Left ventricle myocardium superior (tissue), 1 donor: ENCODE measurements around the gene UCHL5. TPM values are rescaled to one million over a fixed set of nuclear protein-coding genes. Genes with fewer than 3 reads are reported as not detected.
A peak's percentile ranks its signal among the peaks of the same experiment; 100 is the strongest.

ENCODE experiments used
- ATAC-seq: fragments of 200-7000 bp; cut with Tn5 transposase; one replicate; pipeline ENCODE4 v1.9.1; 2020; ENCODE audit warnings: mild to moderate bottlenecking, moderate library complexity
- DNase-seq: peaks from one replicate; pipeline ENCODE4 v3.0.0-alpha.2; 2020
- intact Hi-C: fragments of 100-400 bp; cut with micrococcal nuclease; formaldehyde crosslinking; loops from one replicate; pipeline ENCODE4 v1.11.0; 2022
- long read RNA-seq: library from polyadenylated mRNA; unstranded; transcript quantifications from one replicate; pipeline ENCODE4 v2.0.0, GENCODE V29; 2021
- total RNA-seq: library from RNA; stranded (reverse); fragmentation: NEBNext Ultra II Directional; extraction: Animal tissue kit (Norgen Biotek cat#: 25700); gene quantifications from one replicate; pipeline ENCODE4 v1.2.1, GENCODE V29; 2021
- donor health status: DM: no; HTN: yes; CAD: no; lungs with severe emphysema.

The UCHL5 gene, protein sequence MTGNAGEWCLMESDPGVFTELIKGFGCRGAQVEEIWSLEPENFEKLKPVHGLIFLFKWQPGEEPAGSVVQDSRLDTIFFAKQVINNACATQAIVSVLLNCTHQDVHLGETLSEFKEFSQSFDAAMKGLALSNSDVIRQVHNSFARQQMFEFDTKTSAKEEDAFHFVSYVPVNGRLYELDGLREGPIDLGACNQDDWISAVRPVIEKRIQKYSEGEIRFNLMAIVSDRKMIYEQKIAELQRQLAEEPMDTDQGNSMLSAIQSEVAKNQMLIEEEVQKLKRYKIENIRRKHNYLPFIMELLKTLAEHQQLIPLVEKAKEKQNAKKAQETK
- 45.3 TPM for total RNA-seq
- long read RNA-seq, full-length matches to known transcripts, result 109 of 128 reads
- long read RNA-seq, partial matches to known transcripts, result 2 of 128 reads
- long read RNA-seq, other reads (novel, unspliced or antisense), result 17 of 128 reads

- intact Hi-C loops, result no loop called here
- peak; percentile 98 for ATAC-seq
- DNase-seq, result peak; percentile 96
Measured at GRCh38 chr1:193059282-193060114, at the start of gene UCHL5, which contains the start of gene RO60. Gene UCHL5 (minus strand): TSS chr1:193059360. CDS start chr1:193059260, 100 bp downstream. Gene RO60 (plus strand): TSS chr1:193059612. CDS start chr1:193069055, 9,443 bp downstream.

GRCh38 chr1:193108471-193108870 is 49.3 kb upstream of the UCHL5 start:
- intact Hi-C loops, result no loop called here

GRCh38 chr1:193105821-193106177 is 46.6 kb upstream of the UCHL5 start:
- intact Hi-C loops, result no loop called here
- ATAC-seq, result no peak
- DNase-seq, result no peak

More at GRCh38 chr1:193108471-193108870, 49.3 kb upstream of the UCHL5 start:
- ATAC-seq, result no peak
- no peak for DNase-seq

- intact Hi-C loops, result no loop called here
- ATAC-seq (peak; percentile 98), DNase-seq (peak; percentile 93)
Measured at GRCh38 chr1:193104907-193105820, 46.0 kb upstream of the UCHL5 start, which contains the start of gene GLRX2. Gene GLRX2 (minus strand): TSS chr1:193105414. CDS start chr1:193105382, 32 bp downstream.

- ATAC-seq, result peak; percentile 64
- intact Hi-C loops, result no loop called here
Measured at GRCh38 chr1:193104502-193104906, 45.3 kb upstream of the UCHL5 start.

GRCh38 chr1:193103759-193104501 is 44.8 kb upstream of the UCHL5 start:
- intact Hi-C loops, result no loop called here
- DNase-seq (no peak), ATAC-seq (no peak)

More at GRCh38 chr1:193104502-193104906, 45.3 kb upstream of the UCHL5 start:
- peak; percentile 69 for DNase-seq

GRCh38 chr1:193102662-193103061 is 43.5 kb upstream of the UCHL5 start:
- ATAC-seq (no peak), DNase-seq (no peak)
- intact Hi-C loops, result no loop called here

GRCh38 chr1:193094112-193094511 is 35.0 kb upstream of the UCHL5 start:
- intact Hi-C loops, result no loop called here
- DNase-seq (no peak), ATAC-seq (no peak)

GRCh38 chr1:193090865-193091264 is 31.7 kb upstream of the UCHL5 start:
- no peak for ATAC-seq
- no peak for DNase-seq
- intact Hi-C loops, result no loop called here

DNA sequence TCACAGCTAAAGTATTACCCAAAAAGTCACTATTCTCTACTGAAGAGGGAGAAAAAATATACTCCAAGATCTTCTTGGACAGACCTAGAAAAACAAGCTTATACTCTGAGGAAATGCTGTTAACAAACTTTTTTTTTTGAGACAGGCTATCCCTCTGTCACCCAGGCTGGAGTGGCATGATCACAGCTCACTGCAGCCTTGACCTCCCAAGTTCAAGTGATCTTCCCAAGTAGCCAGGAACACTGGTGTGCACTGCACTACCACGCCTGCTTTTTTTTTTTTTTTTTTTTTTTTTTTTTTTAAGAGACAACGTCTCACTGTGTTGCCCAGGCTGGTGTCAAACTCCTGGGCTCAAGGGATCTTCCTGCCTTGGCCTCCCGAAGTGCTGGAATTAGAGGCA is 28.7 kb upstream of the UCHL5 start:
- intact Hi-C loops, result no loop called here
- ATAC-seq, result peak; percentile 54
- no peak for DNase-seq

DNA sequence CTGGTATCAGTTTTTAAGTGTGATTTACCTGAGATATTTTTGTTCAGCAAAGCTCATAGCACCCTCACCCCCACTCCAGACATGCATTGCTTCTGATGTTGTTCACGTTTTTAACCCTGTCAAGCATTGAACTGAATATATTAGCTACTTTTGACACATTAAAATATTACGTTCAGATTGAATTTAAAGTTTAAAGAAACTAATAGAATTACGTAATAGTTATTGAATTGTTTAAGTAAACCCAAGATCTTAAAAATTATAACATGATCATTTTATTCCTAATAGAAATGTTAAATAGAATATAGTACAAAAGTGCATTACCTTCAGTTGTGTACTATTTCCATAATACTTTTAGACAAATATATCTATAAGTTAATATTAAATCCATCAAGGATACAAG is 27.2 kb upstream of the UCHL5 start:
- intact Hi-C loops, result no loop called here
- no peak for DNase-seq
- ATAC-seq, result no peak

- intact Hi-C loops, result no loop called here
- DNase-seq (no peak), ATAC-seq (no peak)
Measured at GRCh38 chr1:193085263-193085662, 26.1 kb upstream of the UCHL5 start.

DNA sequence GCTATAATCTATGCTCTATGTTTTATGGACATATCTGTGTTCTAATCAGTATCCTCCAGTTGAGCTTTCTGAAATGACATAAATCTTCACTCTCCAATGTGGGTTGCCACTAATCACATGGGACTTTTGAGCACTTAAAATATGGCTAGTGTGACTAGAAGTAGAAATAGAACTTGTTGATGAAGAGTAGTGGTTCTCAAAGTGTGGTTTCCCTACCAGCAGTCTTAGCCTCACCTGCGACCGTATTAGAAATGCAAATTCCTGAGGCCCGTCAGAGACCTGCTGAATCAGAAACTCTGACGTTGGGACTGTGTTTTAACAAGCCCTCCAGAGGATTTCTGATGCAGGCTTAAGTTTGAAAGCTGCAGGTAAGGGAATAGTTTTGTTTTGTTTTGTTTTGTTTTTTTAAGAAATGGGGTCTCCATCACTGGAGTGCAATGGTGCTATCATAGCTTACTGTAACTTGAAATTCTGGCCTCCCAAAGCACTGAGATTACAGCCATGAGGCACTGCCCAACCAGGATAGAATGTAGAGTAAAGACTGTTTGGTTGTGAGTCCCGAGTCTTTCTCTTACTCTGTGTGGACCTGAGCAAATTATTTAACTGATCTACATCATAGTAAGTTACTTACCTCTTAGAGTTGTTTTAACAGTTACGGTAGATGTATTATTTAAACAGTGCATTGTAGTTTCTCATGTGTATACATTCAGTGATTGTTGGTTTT is 24.4 kb upstream of the UCHL5 start:
- intact Hi-C loops, result no loop called here
- DNase-seq, result no peak
- ATAC-seq, result no peak

- ATAC-seq, result no peak
- intact Hi-C loops, result no loop called here
- DNase-seq, result no peak
Measured at GRCh38 chr1:193079187-193079586, 20.0 kb upstream of the UCHL5 start.

GRCh38 chr1:193077991-193078390 is 18.8 kb upstream of the UCHL5 start:
- ATAC-seq (no peak), DNase-seq (no peak)
- intact Hi-C loops, result no loop called here

GRCh38 chr1:193070942-193071341 is 11.8 kb upstream of the UCHL5 start:
- DNase-seq (no peak), ATAC-seq (peak; percentile 45)
- intact Hi-C loops, result no loop called here

DNA sequence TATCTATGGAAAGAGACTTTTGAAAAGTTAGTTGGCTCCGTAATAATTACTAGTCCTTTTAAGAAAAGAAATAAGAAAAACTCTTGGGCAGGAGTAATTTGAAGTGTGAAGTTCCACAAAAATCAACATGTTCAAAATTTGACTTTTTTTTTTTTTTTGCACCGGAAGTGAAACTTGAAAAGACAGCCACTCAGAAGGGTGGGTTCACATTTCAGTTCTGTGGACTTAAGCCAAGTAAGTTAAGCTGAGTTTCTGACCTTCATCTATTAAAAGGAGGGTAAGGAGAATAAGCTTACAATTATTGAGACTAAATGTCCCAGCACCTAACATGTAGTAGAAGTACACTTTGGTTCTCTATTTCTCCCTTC is 11.2 kb upstream of the UCHL5 start:
- no peak for DNase-seq
- peak; percentile 45 for ATAC-seq
- intact Hi-C loops, result no loop called here
